ENCODE data around the gene STX11.

GRCh38 chr6:144140867-144141266 lies 9.4 kb upstream of the STX11 start:
- TF ChIP-seq CTCF (IDR thresholded peaks at IDR 0.05) (no peak), POLR2A (IDR thresholded peaks at IDR 0.05) (no peak), POLR2AphosphoS5 (IDR thresholded peaks at IDR 0.05) (no peak)

Data from gastroesophageal sphincter (tissue), 3 donors.